Psoas muscle (tissue), 8 donors: ENCODE data around the gene HUS1. TPM values are rescaled to one million over a fixed set of nuclear protein-coding genes. Genes with fewer than 3 reads are reported as not detected.

Experiments
- ATAC-seq, 4 donors: fragments of 200-7000 bp; cut with Tn5 transposase; one replicate each; pipeline ENCODE4 v1.9.1; 2020; ENCODE audit warnings: moderate library complexity in 3 of 4, mild to moderate bottlenecking in 2 of 4
- DNase-seq, 2 donors: peaks; one replicate each; pipeline ENCODE4 v3.0.0-alpha.2; 2020
- H3K27ac ChIP-seq: fragments of 200-600 bp; one replicate; pipeline ENCODE4 v1.8.0; 2022
- H3K27me3 ChIP-seq, 3 donors: fragments of 200-600 bp in 1 of 3; one replicate each; pipeline versions ENCODE4 v1.6.1 to v1.8.0; 2013 to 2022; ENCODE audit warnings: low read length in 2 of 3, mild to moderate bottlenecking in 2 of 3, moderate library complexity in 1 of 3; ENCODE audit not compliant: insufficient read depth in 3 of 3
- H3K36me3 ChIP-seq, 2 donors: fragments of 200-600 bp in 1 of 2; one replicate each; pipeline versions ENCODE4 v1.6.1 to v1.8.0; 2013 to 2022; ENCODE audit warnings: low read depth in 1 of 2, mild to moderate bottlenecking in 1 of 2, moderate library complexity in 1 of 2; ENCODE audit not compliant: insufficient read depth in 1 of 2
- H3K4me1 ChIP-seq: fragments of 200-600 bp; one replicate; pipeline ENCODE4 v1.8.0; 2022
- H3K4me3 ChIP-seq: fragments of 200-600 bp; one replicate; pipeline ENCODE4 v1.8.0; 2022; ENCODE audit warnings: mild to moderate bottlenecking
- H3K9me3 ChIP-seq: fragments of 200-600 bp; one replicate; pipeline ENCODE4 v1.8.0; 2022
- CTCF ChIP-seq: fragments of 200-600 bp; IDR thresholded peaks from one replicate; pipeline ENCODE4 v1.8.0; 2022; ENCODE audit warnings: antibody characterized with exemption
- WGBS, 3 donors: extraction: QIAGEN DNeasy Blood & Tissue Kit; methylation state at CpG; one replicate each; pipeline versions ENCODE4 v1.1.6 to v1.1.7; 2013; 5-methylcytosine and 5-hydroxymethylcytosine counted together
- intact Hi-C, 2 donors: fragments of 100-400 bp; cut with DNase I; formaldehyde crosslinking; loops; one replicate each; pipeline versions ENCODE4 v1.11.0 to v1.14.2; 2022
- polyA plus RNA-seq, 3 donors: library from polyadenylated mRNA; stranded (reverse); fragments of 200-250 nt; gene quantifications; one replicate each; pipeline ENCODE4 v1.2.3, GENCODE V29; 2013
- total RNA-seq, 4 donors: library from RNA; stranded (reverse); fragmentation: NEBNext Ultra II Directional in 2 of 4; extraction: Animal tissue kit (Norgen Biotek cat#: 25700) in 2 of 4; gene quantifications; one replicate each; pipeline versions ENCODE4 v1.2.1 to v1.2.4, GENCODE V29; 2021 to 2023
- donor health status: healthy with polysubstance abuse.
- donor health status: DM: no; HTN: no; CAD: no; lungs with moderate emphysema.
- donor health status: Bipolar disorder and iron deficiency.
- donor health status: healthy.
- donor health status: DM: yes; HTN: yes; CAD: no.
- donor health status: DM: no; HTN: no; CAD: no.
- donor health status: DM: no; HTN: no; CAD: no.
- donor health status: DM: yes; HTN: yes; CAD: no.

HUS1 gene
- total and polyA plus RNA-seq, 7 donors = 17.8 to 30.7 (median 26.6) TPM

DNA sequence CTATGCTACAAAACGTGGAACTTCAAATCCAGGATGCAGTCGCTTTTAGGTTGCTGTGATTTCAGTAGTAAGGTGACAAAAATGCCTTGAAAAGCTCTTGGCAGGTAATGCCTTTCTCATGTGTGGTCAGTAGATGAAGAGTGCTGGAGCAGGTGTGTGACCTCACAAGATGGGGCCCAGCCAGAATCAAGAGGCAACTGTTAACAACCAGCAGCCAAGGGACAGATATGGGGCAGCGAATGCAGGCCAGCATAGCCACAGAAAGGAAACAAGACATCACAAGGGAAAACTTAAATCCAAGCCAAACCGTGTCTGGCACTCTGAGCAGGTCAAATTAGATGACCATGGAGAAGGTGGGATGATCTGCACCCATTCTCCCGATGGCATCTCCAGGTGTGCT is 12.3 kb downstream of the HUS1 start:
- ATAC-seq (no peak), DNase-seq (no peak)
- Histone ChIP-seq H3K36me3 (peaks cover 28 to 94% of the 10 kb centered on the region in 2 donors), H3K27ac (no peak overlapping the region), H3K9me3 (no peaks in the 10 kb centered on the region), H3K4me1 (no peaks in the 10 kb centered on the region), H3K27me3 (no peaks in the 10 kb centered on the region), H3K4me3 (no peak overlapping the region)
- no peak for TF ChIP-seq CTCF
- intact Hi-C loops = no loop called here
- WGBS, 3 donors = 69 to 75% (median 72%) methylated on average over 5 of the region's 5 CpGs

- DNase-seq = no peak
- 78 to 86% (median 82%) methylated on average over 5 of the region's 5 CpGs for WGBS, 3 donors
Measured at GRCh38 chr7:47965456-47965855, 14.0 kb downstream of the HUS1 start.

GRCh38 chr7:47962262-47962661 is 17.2 kb downstream of the HUS1 start:
- no peak for TF ChIP-seq CTCF
- ATAC-seq = no peak
- no peak for DNase-seq
- Histone ChIP-seq H3K27me3 (no peaks in the 10 kb centered on the region), H3K4me1 (no peaks in the 10 kb centered on the region), H3K4me3 (no peak overlapping the region), H3K27ac (no peak overlapping the region), H3K9me3 (no peaks in the 10 kb centered on the region), H3K36me3 (peaks cover 21 to 80% of the 10 kb centered on the region in 2 donors)
- 96 to 99% (median 97%) methylated on average over 3 of the region's 3 CpGs for WGBS, 3 donors
- intact Hi-C loops = no loop called here

More at GRCh38 chr7:47965456-47965855, 14.0 kb downstream of the HUS1 start:
- ATAC-seq = no peak
- H3K36me3 ChIP-seq = peaks cover 29 to 95% of the 10 kb centered on the region in 2 donors
- H3K27me3 ChIP-seq = no peaks in the 10 kb centered on the region
- no peak for TF ChIP-seq CTCF
- intact Hi-C loops = no loop called here
- H3K27ac ChIP-seq = no peak overlapping the region
- H3K9me3 ChIP-seq = no peaks in the 10 kb centered on the region
- no peak overlapping the region for H3K4me3 ChIP-seq
- H3K4me1 ChIP-seq = no peaks in the 10 kb centered on the region

- no peak for DNase-seq
- no peaks in the 10 kb centered on the region for H3K4me1 ChIP-seq
- no peaks in the 10 kb centered on the region for H3K9me3 ChIP-seq
- no peak overlapping the region for H3K27ac ChIP-seq
- H3K36me3 ChIP-seq = peaks cover 3 to 62% of the 10 kb centered on the region in 2 donors
- intact Hi-C loops = no loop called here
- no peaks in the 10 kb centered on the region for H3K27me3 ChIP-seq
- H3K4me3 ChIP-seq = no peak overlapping the region
- WGBS, 3 donors = 81 to 87% (median 81%) methylated on average over 6 of the region's 6 CpGs
- ATAC-seq = no peak
- TF ChIP-seq CTCF = no peak
Measured at GRCh38 chr7:47957156-47957555, 22.3 kb downstream of the HUS1 start.

DNA sequence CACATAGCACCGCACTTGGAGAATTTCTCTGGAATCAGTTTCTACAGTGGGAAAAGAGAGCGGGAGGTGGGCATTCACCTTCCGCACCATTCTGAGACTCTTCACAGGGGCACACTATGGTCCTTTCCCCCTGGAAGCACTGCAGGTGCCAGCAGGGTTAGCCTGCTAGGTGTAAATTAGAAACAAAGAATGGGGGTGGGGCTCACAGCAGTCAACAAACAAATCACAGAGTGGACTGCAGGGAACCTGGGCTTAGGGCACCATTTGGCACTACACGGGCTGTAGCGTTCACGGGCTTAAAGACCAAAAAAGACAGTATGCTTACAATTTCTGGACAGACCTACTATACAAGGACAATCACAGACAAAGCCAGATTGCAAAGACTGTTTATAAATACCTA is 23.2 kb downstream of the HUS1 start:
- H3K27me3 ChIP-seq = no peaks in the 10 kb centered on the region
- 84 to 89% (median 84%) methylated on average over 6 of the region's 6 CpGs for WGBS, 3 donors
- no peaks in the 10 kb centered on the region for H3K4me1 ChIP-seq
- DNase-seq (no peak), ATAC-seq (no peak)
- no peak overlapping the region for H3K27ac ChIP-seq
- intact Hi-C loops = no loop called here
- H3K36me3 ChIP-seq = peaks cover 2 to 52% of the 10 kb centered on the region in 2 donors
- no peak for TF ChIP-seq CTCF
- no peaks in the 10 kb centered on the region for H3K9me3 ChIP-seq
- H3K4me3 ChIP-seq = no peak overlapping the region
